Lower leg skin (tissue), 4 donors: ENCODE results near the gene N4BP3. TPM values are rescaled to one million over a fixed set of nuclear protein-coding genes. Genes with fewer than 3 reads are reported as not detected.
"Not testable (repeated sequence)": the region's sequence is repeated elsewhere in the genome, so short reads cannot be mapped to it uniquely, and the experiment has no call there.

Source experiments
- DNase-seq, 2 donors: peaks; one replicate each; pipeline ENCODE4 v3.0.0-alpha.2; 2019; ENCODE audit warnings: low spot score in 2 of 2
- H3K4me3 ChIP-seq: fragments of 200-600 bp; sonication (generic); 2 replicates; pipeline ENCODE4 v1.5.1; 2017; ENCODE audit warnings: mild to moderate bottlenecking, low read depth; ENCODE audit not compliant: poor library complexity, severe bottlenecking
- POLR2A ChIP-seq, 2 donors: fragments of 450-650 bp; IDR thresholded peaks; one replicate each; pipeline ENCODE4 v1.6.1; 2016 to 2017; ENCODE audit warnings: antibody characterized with exemption in 2 of 2, mild to moderate bottlenecking in 1 of 2, moderate library complexity in 1 of 2
- WGBS, 2 donors: methylation state at CpG; one replicate each; pipeline ENCODE4 v1.1.5; 2018; 5-methylcytosine and 5-hydroxymethylcytosine counted together
- intact Hi-C: fragments of 100-400 bp; cut with DNase I; formaldehyde crosslinking; loops from one replicate; pipeline ENCODE4 v1.15.0; 2023; ENCODE audit warnings: low total_unique reads
- total RNA-seq, 4 donors: library from RNA; depleted of rRNA; stranded (reverse); fragments of >200 nt; gene quantifications; one replicate each; pipeline ENCODE4 v1.1.0, GENCODE V29; 2016
- TF ChIP-seq, protein P1 (sequence below), 3 donors: fragments of 450-650 bp; IDR thresholded peaks; one replicate each; pipeline ENCODE4 v1.5.1; 2016; ENCODE audit warnings: antibody characterized with exemption in 3 of 3, mild to moderate bottlenecking in 3 of 3, moderate library complexity in 2 of 3

N4BP3 gene
- total RNA-seq, 4 donors from 2014 or later = 17.6 to 26.3 (median 19.1) TPM

GRCh38 chr5:178074266-178074952, 38.9 kb upstream of the N4BP3 start:
- H3K4me3 ChIP-seq = no peak overlapping the region
- intact Hi-C loops = no loop called here
- WGBS, 2 donors = 52 to 60% methylated on average over 14 of the region's 14 CpGs
- DNase-seq = no peak
- no peak for TF ChIP-seq POLR2A (IDR thresholded peaks at IDR 0.05)
- TF ChIP-seq, protein P1, sequence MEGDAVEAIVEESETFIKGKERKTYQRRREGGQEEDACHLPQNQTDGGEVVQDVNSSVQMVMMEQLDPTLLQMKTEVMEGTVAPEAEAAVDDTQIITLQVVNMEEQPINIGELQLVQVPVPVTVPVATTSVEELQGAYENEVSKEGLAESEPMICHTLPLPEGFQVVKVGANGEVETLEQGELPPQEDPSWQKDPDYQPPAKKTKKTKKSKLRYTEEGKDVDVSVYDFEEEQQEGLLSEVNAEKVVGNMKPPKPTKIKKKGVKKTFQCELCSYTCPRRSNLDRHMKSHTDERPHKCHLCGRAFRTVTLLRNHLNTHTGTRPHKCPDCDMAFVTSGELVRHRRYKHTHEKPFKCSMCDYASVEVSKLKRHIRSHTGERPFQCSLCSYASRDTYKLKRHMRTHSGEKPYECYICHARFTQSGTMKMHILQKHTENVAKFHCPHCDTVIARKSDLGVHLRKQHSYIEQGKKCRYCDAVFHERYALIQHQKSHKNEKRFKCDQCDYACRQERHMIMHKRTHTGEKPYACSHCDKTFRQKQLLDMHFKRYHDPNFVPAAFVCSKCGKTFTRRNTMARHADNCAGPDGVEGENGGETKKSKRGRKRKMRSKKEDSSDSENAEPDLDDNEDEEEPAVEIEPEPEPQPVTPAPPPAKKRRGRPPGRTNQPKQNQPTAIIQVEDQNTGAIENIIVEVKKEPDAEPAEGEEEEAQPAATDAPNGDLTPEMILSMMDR (IDR thresholded peaks at IDR 0.05) = no peak

DNA sequence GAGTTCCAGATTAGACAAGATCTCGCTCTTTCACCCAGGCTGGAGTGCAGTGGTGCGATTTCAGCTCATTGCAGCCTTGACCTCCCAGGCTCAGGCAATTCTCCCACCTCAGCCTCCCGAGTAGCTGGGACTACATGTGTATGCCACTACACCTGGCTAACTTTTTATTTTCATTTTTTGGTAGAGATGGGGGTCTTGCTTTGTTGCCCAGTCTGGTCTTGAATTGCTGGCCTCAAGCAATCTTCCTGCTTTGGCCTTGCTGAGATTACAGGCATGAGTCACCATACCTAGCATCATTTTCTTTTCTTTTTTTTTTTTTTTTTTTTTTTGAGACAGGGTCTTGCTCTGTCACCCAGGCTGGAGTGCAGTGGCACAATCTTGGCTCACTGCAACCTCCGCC, 36.4 kb upstream of the N4BP3 start:
- not testable (repeated sequence) for H3K4me3 ChIP-seq, DNase-seq
- 92 to 95% methylated on average over 4 of the region's 4 CpGs for WGBS, 2 donors
- intact Hi-C loops = loop anchor here (5.0 kb wide), 2 partner anchors 70 to 85 kb away; no protein-coding TSS in a partner anchor

DNA sequence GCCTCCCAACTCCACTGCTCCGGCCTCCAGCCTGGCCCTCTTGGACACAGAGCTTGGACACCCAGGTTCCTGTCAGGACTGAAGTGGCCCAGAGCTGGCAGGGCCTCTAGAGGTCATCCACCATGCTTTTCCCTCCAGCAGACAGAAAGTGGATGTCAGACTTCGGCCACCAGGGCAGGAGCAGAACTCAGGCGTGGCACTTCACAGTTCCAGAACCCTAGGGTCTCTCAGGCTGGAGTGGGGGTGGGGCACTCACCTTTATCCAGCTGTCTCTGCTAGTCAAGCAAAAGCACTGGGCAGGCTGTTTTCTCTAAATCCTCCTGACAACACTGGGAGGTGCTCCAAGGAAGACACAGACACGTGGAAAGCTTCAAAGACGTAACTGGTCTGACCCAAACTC, 35.6 kb upstream of the N4BP3 start:
- WGBS, 2 donors = 76 to 80% methylated on average over 4 to 5 of the region's 5 CpGs
- intact Hi-C loops = loop anchor here (5.0 kb wide), 2 partner anchors 70 to 85 kb away; no protein-coding TSS in a partner anchor
- TF ChIP-seq, protein P1 (IDR thresholded peaks at IDR 0.05) = no peak
- TF ChIP-seq POLR2A (IDR thresholded peaks at IDR 0.05) = no peak
- DNase-seq = no peak
- no peak overlapping the region for H3K4me3 ChIP-seq

GRCh38 chr5:178078197-178079010, 34.9 kb upstream of the N4BP3 start:
- 58 to 64% methylated on average over 22 of the region's 22 CpGs for WGBS, 2 donors
- H3K4me3 ChIP-seq = no peak overlapping the region
- no peak for DNase-seq
- TF ChIP-seq, protein P1 (IDR thresholded peaks at IDR 0.05) = no peak
- no peak for TF ChIP-seq POLR2A (IDR thresholded peaks at IDR 0.05)
- intact Hi-C loops = loop anchor here (5.0 kb wide), 2 partner anchors 69 to 84 kb away; no protein-coding TSS in a partner anchor

DNA sequence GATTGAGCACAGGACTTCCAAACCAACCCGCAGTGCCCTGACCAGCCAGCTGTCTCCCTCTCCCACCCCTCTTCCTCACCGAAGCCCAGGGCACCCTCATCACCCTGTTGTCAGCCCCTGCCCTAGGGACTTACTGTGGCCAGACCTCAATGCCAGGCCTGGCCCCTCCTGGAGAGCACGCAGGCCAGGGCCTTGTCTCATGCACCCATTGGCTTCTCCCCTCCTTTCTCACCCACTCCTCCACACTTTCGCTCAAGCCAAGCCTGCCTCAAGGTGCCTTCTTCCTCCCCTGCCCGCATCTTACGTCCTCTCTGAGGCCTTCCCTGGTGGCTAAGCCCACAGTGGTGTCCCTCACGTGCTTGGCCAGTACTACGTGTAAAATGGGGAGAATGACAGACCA, 33.3 kb upstream of the N4BP3 start:
- 72 to 82% methylated on average over 8 of the region's 8 CpGs for WGBS, 2 donors
- no peak overlapping the region for H3K4me3 ChIP-seq
- DNase-seq = no peak
- intact Hi-C loops = no loop called here
- no peak for TF ChIP-seq POLR2A (IDR thresholded peaks at IDR 0.05)
- TF ChIP-seq, protein P1 (IDR thresholded peaks at IDR 0.05) = no peak
